HG03521 (cell line): ENCODE results near the gene KIAA2012.

Source experiments
- ATAC-seq: cut with Tn5 transposase; IDR thresholded peaks from one replicate; pipeline ENCODE4 v1.9.1; 2021; ENCODE audit warnings: mild to moderate bottlenecking, moderate library complexity; ENCODE audit not compliant: unreplicated experiment

KIAA2012 gene

DNA sequence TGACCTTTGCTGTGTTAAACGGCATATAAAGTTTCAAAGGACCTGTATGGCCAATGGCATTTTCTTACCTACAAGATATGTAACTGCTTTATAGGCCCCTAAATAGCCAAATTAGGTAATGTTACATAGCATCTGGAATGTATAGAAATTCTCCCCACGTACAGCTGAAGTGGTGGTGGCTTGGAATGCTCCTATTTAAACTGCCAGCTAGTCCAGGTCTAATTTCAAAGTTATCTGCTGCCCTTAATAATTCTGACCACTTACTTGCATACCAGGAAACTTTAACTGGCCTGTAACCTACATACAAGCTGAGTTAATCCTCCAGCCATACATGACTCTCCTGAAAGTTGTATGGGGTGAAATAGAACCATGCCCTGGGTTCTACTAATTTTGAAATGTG is 1.3 kb downstream of the KIAA2012 start:
- ATAC-seq, result no peak

DNA sequence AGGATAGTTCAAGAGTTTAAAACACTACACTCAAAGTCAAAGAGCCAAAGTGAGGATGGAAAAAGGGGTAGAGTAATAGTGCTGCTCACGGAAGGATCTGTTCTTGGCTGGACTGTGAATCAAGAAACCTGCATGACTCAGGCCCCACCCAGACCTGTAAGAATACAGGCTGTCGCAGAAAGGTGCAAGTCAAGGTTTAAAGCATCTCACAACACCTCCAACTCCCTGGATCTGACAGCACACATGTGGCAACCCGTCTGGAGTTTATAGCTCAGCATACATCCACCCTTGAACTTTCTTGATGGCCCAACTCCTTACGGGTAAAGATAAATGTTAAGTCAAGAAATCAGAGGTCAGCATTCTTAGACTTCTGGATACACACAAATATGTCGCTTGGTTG is 6.3 kb downstream of the KIAA2012 start:
- no peak for ATAC-seq

DNA sequence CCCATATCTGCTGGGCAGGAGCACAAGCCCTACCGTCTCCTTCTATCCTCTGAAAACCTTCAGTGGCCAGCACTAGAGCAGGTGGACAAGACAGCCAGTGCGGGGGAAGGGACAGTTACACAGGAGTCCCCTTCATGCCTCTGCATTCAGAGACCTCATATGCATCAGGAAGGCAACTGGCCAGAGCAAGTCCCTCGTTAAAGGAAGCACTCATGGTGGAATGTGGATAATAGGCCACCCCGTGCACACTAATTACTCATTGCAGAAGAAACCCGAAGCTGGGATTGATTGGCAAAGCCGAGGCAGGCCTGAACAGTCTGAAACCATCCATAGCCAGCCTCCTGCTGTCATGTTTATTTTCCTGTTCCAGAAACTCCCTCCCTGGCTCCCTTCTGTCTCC is 11.2 kb downstream of the KIAA2012 start:
- no peak for ATAC-seq

DNA sequence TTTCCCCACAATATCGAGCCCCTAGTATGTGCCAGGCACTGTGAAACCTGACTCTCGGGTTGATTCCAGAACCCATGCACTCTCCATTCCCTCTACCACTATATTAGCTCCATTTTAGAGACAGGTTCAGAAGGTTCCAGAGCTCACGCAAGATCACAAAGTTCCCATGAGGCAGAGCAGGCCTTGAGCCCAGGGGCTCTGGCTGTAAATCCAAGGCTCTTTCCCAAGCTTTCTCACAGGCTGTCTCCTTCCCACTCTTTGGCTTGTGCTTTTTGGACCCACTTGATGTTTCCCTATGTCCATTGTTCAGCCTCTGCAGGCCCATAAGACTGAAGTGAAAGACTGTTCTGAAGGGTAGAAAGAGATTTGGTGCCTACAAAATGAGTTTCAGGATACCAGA is 15.7 kb downstream of the KIAA2012 start:
- ATAC-seq, result no peak

DNA sequence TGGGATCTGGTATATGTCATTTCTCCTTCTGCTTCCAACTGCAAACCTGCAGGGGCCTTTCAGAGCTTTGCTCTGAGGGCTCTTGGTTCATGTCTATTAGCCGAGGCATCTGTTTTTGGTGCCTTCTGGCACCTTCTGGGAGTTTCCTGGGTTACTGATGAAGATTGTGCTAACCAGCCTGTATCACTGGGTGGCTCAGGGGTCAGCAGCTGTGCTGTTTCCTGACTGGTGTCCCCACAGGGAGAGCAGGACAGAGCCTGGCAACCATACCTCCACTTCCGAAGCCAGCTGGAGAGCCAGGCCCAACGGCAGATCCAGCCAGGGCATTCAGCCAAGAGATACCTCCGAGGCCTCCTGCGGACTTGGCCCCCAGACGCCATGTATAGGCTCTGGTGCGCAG is 17.5 kb downstream of the KIAA2012 start:
- no peak for ATAC-seq

DNA sequence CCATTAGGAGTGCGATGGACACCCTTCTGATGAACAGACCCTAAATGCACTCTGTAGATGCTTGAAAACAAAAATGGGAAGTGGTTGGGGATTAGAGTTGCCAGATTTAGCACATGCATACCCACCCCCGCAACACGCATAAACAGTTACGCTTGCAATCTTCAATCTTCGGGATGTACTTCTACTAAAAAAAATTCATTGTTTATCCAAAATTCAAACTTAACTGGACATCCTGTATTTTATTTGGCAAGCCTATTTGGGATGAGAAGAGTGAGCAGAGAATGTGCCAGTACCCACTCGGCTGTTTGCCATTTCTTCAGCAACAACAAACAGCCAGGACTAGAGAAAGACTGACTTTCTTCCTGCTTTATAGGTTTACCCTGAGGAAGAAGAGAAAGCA is 18.4 kb downstream of the KIAA2012 start:
- no peak for ATAC-seq

DNA sequence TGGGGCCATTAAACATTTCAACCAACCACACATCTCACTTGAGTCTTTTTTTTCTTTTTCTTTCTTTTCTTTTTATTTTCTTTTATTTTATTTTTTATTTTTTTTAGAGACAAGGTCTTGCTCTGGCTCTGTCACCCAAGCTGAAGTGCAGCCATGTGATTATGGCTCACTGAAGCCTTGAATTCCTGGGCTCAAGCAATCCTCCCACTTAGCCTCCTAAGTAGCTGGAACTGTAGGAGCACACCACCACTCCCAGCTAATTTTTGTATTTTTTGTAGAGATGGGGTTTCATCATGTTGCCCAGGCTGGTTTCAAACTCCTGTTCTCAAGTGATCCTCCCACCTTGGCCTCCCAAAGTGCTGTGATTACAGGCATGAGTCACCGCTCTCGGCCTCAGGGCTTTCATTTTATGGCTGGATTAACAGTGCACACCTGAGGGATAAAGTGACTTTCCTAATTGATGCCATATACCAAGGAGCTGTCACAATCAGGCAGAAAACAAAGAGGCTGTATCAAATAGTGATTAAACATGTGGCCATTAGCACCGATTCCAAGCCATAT is 21.5 kb downstream of the KIAA2012 start:
- no peak for ATAC-seq

DNA sequence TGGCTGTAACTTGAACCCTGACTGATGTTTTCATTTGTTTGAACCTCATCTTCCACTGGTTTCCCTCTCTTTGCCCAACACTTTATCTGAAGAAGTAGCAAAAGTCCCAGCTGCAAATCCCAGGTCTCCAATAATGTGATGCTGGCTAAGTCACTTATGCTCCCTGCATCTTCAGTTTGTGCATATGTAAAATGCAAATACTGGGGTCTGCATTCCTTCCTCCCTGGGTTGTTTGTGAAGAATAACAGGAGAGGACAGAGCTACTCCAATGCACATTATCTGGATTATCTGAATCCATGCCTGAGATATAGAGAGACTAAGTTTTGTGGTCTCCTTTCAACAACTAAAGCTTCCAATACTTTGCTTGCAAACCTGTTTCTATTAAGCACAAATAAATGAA is 22.2 kb downstream of the KIAA2012 start:
- no peak for ATAC-seq

DNA sequence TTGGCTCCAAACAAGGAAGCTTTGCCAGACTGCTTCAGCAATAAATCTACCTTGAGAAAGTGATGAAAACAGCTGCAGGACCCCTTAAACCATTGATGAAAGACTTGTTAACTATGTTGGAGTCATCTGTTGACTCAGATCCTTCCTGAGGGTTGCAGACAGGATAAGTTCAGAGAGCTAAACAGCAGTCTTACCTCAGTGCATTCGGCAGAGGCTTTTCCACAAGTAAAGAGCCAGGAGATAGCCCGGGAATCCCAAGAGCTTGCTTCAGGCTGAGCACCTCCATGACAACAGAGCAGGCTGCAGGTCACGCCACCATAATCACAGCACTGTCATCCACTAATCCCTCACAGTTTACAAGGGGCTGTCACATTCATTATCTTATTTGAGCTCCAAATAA is 23.7 kb downstream of the KIAA2012 start:
- ATAC-seq, result no peak

DNA sequence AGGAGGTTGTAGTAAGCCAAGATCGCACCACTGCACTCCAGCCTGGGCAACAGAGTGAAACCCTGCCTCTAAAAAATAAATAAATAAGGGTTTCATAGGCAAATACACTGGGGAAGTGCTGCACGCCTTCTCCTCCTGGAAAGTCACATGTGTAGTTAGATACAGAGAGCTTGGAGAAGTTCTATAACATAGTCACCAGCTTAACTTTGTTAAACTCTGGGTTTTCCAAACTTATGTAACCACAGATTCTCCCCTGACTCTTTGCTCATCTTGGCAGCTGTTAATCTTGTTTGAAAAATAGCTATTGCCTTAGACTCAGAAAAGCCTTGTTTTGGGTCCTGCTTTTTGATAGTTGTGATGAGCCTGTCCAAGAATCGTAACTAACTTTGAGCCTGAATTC is 25.2 kb downstream of the KIAA2012 start:
- ATAC-seq, result no peak

DNA sequence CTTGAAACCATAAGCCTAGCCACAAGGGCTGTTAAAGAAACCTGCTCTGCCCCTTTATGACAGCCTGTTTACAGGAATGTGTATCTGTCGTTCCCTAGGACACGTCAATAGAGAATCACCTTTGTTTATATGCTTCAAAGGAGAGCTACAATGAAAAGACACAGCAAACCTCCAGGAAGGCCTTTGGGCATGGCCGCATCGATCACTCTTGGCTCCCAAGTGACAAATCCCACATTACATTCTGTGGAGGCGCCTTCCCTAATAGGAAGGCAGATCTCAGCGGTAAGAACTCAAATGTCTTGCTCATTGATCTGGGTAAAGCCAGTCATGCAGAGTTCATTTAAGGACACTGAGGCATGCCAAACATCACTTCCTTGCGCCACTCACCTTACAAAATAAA is 26.5 kb downstream of the KIAA2012 start:
- no peak for ATAC-seq

DNA sequence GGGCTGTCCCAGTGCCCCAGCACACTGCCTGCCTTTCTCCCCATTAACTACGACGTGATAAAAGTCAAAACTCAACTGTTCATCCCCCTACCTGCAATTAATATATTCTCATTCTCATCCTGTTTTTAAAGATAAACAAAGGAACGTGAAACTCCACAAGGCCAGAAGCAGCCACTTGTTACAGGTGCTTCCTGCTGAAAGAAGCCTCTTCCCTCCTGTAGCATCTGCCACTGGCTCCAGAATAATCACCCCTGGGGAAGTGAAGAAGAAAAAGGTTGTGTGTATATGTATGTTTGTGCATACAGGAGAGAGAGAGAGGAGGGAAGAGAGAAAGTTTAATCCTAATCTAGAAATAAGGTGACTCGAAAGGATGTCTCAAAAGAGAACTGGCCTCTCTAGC is 27.1 kb downstream of the KIAA2012 start:
- no peak for ATAC-seq

DNA sequence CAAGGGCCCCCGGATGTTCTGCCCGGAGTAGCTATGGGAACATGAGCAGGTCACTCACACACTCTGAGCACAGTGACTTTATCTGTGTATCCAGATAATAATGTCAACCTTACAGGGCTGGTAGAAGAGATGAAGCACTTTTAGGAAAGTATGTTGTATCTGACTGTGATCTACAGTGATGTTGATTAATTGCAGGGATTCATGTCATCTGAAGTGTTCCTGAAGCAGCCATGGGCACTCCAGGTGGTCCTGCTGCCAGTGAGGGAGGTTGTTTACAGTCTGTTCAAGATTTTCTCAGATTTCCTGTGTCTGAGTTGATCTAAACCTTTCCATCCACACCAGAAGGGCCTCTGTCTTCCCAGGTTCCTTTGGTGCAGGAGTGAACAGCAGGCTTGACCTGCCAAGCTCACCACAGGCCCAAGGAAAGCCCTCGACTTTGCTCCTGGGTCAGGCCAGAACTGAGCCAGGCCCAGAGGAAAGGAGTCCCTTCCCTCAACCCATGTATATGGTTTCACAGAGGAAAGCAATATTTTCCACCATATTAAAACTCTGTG is 28.0 kb downstream of the KIAA2012 start:
- no peak for ATAC-seq

DNA sequence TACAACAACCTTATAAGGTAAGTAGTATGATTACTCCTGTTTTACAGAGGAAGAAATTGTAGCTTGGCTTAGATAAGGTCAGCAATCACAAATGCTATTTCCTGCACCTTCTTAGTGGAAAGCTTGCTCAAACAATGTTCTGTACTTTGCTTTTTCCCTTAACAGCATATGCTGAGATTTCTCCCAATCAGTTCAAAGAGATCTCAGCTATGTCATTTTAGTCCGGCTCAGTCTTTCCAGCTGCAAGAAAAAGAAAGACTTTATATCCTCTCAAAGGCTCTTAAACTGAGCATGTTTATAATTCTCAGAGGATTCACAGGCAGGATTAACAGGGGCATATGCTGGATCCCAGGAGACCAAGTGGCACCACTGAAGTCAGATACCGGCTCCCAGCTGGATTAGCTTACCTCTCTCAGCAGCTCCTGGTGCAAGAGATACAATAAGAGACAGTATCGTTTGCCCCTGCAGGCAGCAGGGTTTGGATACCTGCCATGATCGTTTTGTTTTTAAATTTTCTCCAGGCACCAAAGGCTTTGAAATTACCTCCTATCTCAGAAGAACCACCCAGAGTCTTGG is 29.5 kb downstream of the KIAA2012 start:
- ATAC-seq, result no peak

DNA sequence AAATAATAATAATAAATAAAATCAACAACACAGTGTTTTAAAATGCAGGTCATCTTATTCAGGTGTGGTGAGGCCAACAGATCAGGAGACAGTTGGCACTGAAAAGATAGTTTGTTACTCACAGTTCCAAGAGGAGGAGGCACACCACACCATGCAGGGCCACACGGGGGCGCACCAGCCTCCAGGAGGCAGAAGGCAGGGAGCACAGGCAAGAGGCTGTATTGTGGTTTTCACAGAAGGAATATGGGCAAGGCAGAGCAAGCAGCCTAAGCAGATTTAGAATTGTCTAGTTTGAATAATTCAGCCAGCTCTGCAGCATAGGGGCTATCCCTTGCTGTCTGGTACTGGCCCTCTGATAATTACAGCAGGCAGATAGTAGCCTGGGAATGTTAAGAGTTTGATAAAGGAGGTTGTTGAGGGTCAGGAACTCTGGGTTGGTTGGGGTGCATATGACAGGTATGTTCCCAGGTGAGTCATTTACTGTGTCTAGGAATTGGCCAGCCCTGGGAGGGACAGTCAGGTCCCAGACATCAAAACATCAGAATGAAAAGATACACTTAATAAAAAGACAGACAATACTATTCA is 31.3 kb downstream of the KIAA2012 start:
- no peak for ATAC-seq

DNA sequence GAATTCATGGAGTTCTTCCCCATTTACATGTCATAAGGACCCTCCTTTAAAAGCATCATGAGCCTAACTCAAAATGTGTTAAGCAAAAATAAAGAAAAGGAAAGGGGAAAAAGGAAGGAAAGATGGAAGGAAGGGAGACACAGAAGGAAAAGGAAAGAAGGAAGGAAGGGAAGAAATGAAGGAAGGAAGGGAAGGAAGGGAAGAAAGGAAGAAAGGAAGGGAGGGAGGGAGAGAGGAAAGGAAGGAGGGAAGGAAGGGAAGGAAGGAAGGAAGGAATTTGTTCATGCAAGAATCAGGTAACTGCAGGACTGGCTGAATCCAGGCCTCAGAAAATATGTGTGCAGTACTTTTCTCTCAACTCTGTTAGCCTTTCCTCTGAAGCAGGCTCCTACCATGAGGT is 32.0 kb downstream of the KIAA2012 start:
- no peak for ATAC-seq

DNA sequence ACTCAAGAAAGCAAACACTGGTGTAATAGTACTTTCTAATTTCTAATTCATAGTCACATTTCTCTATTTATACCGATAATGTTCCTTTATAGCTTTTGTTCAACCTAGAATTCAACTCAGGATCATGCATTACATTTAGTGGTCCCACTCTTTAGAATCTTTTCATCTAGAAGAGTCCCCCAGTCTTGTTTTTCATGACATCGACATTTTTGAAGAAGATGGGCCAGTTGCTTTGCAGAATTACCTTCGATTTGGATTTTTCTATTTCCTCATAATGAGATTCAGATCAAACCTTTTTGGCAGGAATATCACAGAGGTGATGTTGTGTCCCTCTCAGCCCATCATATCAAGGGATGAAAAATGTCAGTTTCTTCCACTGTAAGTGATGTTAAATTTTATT is 35.3 kb downstream of the KIAA2012 start:
- ATAC-seq, result no peak

DNA sequence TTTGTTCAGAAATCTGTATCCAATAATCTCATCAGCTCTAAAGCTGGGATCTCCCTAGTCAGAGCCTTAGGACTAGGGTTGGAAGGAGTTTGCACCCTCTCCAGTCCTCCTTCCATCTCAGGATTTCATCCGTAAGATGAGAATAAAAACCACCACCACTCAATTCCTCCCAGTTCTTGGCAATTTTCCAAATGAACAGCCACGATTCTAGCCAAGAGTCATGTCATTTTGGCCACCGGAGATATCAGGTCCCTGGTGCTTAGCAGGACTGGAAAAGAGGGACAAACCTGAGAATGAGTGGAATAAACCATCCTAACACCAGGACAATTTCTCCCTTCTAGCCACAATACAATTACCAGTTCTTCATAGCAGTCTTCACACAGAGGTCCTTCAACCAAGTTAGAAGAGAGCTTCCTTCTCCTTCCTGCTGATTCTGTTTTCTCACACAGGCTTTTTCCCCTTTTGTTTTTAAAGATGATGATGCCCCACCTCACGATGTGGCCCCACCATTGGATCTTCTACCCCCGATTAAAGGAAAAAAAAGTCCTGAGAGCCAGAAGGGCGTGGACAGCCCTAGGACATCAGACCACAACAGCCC is 36.2 kb downstream of the KIAA2012 start:
- ATAC-seq, result no peak

DNA sequence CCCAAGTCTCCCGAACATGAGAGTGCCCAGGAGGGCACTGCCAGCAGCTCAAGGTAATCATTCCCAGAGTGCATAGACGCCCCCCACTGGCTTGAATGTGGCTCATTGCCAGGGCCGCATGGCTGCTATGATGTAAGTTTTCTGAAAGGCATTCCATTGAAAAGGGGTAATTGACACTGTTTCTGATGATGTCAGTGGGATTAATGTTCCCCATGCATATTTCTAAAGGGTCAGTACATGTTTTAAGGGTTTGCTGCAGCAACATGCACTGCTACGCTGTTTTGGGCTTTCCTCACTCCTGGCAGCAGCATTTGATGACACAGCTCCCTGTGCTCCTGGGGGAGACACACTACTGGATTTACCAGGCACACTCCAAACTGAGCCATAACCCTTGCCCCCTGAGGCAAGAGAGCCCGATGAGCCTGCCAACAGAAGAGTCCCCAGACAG is 36.7 kb downstream of the KIAA2012 start:
- ATAC-seq, result no peak

DNA sequence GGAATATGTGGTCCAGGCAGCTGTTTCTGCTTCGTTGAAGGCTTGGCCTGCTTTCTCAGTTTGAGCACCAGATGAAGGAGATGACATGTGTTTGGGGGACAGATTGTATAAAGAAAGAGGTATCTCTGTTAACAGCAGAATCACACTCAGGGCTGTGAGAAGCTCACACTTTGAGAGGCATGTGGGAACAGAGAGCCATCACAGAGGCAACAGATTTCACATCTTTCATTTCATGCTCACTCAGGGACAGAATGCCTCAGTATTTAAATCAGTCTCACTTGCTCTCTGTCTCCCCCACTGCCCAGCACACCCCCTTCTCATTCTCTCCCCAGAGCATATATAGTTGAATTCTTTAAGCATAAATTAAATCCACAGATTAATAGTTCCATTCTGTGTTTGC is 37.4 kb downstream of the KIAA2012 start:
- ATAC-seq, result no peak

DNA sequence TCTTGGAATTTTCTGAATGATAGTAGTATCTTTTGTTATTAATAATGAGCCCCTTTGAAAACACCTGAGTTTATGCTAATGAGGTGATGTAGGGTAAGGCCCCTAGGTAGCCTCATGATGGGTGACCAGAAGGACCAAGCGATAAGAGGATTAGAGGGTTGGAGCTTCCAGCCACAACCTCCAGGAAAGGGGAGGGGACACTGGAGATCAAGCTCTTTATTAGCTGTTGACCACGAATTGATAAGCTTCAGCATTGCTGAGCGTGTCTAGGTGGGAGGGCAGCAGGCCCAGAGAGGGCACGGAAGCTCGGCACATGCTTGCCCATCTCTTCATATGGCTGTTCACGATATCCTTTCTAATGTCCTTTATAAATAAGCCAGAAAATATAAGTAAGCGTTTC is 39.0 kb downstream of the KIAA2012 start:
- ATAC-seq, result no peak

DNA sequence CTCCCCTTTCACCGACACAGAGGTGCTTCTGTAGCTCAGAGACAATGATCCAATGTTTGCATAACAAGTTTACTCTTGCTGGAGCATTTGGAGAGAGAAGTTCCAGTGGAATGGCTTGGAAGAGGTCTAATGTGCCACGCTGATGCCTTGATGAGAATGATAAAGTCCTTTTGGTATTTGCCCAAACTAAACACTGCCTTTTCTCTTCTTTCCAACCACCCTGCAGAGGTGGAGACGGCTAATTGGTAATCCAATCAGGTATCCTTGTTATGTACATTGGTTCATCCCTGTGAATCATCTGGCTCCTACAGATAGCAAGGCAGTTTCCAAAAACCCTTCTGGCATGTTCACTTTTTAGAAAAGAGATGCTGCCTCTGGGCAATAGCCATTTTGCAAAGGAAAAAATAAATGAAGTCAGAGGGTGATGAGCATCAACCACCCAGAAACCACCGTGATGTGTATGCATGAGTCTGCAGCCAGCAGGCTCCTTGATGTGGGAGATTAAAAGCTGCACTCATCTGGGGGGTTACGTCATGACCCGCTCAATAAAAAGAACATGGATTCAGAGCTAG is 40.6 kb downstream of the KIAA2012 start:
- ATAC-seq, result no peak
